GM12892 (cell line): ENCODE measurements around the gene SYVN1.
A peak's percentile ranks its signal among the peaks of the same experiment; 100 is the strongest.

Experiments
- DNase-seq: peaks from one replicate; pipeline ENCODE4 v3.0.0; 2011; ENCODE audit not compliant: insufficient read length
- FAIRE-seq: peaks from 2 replicates; lab custom pipeline; 2011; peaks lifted over from hg19 to GRCh38; lab: Jason Lieb, UNC
- POLR2A ChIP-seq: IDR thresholded peaks from 2 replicates; pipeline ENCODE4 v1.6.1; 2011; ENCODE audit warnings: low read depth, low read length, control low read depth
- POLR2AphosphoS5 ChIP-seq: IDR thresholded peaks from 2 replicates; pipeline ENCODE4 v1.6.1; 2011; ENCODE audit warnings: low read depth, low read length, control low read depth
- TAF1 ChIP-seq: IDR thresholded peaks from 2 replicates; pipeline ENCODE4 v1.6.1; 2011; ENCODE audit warnings: low read depth, mild to moderate bottlenecking, control low read depth, low read length, borderline replicate concordance

SYVN1 gene

DNA sequence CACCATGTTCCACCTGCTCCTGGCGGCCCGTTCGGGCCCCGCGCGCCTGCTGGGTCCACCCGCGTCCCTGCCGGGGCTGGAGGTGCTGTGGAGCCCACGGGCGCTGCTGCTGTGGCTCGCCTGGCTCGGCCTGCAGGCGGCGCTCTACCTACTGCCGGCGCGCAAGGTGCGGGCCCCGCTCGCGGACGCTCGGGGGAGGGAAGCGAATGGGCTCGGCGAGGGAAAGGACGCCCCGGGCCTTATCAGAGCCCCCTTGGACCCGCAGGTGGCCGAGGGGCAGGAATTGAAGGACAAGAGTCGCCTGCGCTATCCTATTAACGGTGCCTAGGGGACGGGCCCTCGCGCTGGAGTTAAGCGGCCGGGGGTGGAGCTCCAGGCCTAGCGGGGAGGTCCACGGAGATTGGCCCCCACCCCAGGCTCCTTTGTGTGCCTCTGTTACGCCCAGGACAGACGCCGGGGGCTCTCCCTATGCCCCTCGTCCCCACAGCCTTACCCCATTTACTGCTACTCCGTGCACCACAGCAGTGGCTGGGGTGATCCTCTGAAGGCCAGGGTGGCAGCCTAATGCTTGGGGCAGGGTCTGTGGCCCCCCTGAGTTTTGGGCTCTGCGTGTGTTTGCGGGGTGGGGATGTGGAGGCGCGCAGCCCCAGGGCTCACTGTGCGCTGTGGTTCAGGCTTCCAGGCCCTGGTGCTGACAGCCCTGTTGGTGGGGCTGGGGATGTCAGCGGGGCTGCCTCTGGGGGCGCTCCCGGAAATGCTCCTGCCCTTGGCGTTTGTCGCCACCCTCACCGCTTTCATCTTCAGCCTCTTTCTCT, 21.6 kb downstream of the SYVN1 start:
- TF ChIP-seq POLR2A (no peak; the same call in 1 of the 2 replicates), POLR2AphosphoS5 (peak; percentile 59; the same call in 1 of the 2 replicates), TAF1 (no peak)
- DNase-seq, result peak; percentile 75
- FAIRE-seq, result peak; percentile 98

DNA sequence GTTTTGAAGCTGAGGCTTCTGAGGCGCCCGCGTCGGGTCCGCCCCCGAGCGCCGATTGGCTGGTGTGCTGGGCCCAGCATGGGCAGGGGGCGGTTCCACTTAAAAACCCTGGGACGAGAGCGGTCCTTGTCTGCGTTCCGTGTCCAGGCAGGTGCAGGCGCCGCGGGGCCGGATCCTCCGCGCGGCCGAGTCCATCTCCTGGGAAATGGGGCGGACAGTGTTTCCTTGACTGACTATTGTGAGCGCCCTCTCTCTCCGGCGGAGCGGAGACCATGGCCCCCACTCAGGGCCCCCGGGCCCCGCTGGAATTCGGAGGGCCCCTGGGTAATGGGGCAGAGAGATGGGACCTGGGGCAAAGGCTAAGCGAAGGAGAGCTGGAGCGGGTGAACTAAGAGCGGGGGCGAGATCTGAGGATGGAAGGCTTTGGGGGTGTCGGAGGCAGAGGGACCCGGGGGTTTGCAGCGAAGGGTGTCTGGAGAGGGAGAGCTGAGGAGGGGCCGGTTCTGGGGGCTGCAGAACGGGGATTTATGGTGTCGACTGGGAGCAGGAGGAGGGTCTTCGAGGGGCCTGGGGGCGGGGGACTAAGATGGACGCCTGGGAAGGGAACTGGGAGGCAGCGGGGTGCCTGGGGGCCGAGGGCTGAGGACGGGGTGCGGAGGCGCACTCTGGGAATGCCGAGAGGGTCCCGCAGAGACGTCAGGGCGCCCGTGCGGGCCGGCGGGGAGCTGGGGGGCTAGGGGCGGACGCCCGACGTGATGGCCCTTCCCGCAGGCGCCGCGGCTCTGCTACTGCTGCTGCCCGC, 22.4 kb downstream of the SYVN1 start, which contains the start of gene TM7SF2:
Gene TM7SF2 (plus strand): TSS at position 129 of the 802 bp plus-strand sequence. CDS start 144 bp downstream, at position 273.
- TF ChIP-seq POLR2AphosphoS5 (peak; percentile 87), POLR2A (peak; percentile 95), TAF1 (peak; percentile 10; the same call in 1 of the 2 replicates)
- DNase-seq (peak; percentile 97), FAIRE-seq (peak; percentile 100)

DNA sequence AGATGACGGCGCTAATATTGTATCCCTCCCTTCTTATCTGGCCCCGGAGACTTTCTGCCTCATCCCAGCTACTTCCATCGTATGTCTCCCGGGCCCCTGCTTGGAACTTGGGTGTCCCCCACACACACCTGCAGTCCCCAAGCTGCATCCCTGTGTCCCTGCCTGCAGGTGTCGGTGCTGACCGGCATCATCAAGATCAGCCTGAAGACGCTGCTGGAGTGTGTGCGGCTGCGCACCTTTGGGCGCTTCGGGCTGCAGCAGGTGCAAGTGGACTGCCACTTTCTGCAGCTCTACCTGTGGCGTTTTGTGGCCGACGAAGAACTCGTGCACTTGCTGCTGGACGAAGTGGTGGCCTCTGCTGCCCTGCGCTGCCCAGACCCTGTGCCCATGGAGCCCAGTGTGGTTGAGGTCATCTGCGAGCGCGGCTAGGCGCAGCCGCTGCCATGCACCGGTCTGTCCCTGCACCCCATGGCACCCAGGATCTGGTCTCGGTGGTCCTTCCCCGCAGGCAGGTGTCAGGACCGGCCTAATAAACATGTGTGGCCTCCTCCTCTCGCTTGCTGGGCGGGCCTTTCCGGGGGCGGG, 23.1 kb downstream of the SYVN1 start:
- FAIRE-seq (no peak), DNase-seq (no peak)
- no peak for TF ChIP-seq TAF1
- TF ChIP-seq POLR2AphosphoS5, result no peak
- TF ChIP-seq POLR2A, result no peak

DNA sequence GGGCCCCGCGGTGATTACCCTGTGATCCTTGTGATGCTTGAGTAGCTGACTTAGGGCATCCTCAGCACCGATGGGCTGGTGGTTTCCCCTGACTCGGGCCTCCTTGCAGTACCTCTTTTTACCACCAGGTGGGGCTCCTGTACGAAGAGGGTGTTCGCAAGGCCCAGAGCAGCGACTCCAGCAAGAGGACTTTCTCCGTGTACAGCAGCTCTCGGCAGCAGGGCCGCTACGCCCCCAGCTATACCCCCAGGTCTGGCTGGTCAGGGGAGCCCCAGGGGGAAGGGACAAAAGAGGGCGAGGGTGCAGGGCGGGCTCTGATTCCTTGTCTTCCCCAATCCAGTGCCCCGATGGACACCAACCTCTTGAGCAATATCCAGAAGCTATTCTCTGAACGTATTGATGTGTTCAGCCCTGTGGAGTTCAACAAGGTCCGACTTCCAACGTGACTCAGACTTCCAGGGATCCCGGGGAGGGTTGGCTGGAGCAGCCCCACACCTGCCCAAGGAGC, 23.9 kb downstream of the SYVN1 start:
- TF ChIP-seq TAF1 (no peak), POLR2A (no peak), POLR2AphosphoS5 (no peak)
- FAIRE-seq (peak; percentile 98), DNase-seq (peak; percentile 88)

DNA sequence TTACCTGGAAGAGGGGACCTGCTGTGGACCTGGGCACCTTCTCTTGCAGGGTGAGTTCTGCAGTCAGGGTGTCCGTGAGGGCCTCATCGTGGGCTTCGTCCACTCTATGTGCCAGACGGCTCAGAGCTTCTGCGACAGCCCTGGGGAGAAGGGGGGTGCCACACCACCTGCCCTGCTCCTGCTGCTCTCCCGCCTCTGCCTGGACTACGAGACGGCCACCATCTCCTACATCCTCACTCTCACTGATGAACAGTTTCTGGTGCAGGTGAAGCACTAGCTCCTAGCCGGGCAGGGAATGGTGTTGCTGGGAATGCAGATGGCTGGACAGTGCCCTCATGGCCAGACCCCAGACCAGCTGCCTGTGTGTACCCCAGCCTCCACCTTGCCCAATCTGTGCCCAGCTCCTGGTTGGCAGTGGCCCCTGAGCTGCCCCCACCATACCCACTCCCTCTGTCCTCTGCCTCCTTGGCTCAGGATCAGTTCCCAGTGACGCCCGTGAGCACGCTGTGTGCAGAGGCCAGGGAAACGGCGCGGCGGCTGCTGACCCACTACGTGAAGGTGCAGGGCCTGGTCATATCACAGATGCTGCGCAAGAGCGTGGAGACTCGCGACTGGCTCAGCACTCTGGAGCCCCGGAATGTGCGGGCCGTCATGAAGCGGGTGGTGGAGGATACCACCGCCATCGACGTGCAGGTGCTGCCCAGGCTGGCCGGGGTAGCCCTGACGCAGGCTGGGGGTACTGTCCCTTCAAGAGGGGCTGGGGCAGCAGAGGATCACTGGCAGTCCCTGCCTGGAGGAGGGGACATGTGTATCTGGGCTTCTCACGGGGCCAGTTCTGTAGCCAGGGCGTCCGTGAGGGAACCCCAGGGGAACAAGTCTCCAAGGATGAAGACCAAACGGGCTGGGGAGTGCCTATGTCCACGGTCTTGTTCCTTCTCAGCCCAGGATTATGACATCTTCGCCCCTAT, 24.8 kb downstream of the SYVN1 start:
- FAIRE-seq, result no peak
- no peak for DNase-seq
- TF ChIP-seq POLR2A (peak; percentile 10; the same call in 1 of the 2 replicates), POLR2AphosphoS5 (0 out of 2 replicates have a peak, but pooled peaks have one; percentile 10), TAF1 (no peak)

DNA sequence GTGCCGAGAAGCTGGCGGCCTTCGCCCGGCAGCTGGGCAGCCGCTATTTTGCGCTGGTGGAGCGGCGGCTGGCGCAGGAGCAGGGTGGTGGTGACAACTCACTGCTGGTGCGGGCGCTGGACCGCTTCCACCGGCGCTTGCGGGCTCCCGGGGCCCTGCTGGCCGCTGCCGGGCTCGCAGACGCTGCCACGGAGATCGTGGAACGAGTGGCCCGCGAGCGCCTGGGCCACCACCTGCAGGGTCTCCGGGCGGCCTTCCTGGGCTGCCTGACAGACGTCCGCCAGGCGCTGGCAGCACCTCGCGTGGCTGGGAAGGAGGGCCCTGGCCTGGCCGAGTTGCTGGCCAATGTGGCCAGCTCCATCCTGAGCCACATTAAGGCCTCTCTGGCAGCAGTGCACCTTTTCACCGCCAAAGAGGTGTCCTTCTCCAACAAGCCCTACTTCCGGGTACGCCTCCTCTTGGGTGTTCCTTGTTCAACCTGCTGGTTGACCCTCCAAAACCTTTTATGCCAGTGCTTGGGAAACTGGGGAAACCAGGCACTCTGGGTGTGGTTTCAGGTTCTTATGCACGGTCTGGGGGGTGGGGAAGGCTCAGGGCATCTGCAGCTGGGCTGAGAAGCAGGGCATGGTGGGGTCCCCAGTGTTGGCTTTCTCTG, 25.7 kb downstream of the SYVN1 start:
- no peak for DNase-seq
- no peak for FAIRE-seq
- TF ChIP-seq TAF1 (no peak), POLR2A (no peak), POLR2AphosphoS5 (no peak)

DNA sequence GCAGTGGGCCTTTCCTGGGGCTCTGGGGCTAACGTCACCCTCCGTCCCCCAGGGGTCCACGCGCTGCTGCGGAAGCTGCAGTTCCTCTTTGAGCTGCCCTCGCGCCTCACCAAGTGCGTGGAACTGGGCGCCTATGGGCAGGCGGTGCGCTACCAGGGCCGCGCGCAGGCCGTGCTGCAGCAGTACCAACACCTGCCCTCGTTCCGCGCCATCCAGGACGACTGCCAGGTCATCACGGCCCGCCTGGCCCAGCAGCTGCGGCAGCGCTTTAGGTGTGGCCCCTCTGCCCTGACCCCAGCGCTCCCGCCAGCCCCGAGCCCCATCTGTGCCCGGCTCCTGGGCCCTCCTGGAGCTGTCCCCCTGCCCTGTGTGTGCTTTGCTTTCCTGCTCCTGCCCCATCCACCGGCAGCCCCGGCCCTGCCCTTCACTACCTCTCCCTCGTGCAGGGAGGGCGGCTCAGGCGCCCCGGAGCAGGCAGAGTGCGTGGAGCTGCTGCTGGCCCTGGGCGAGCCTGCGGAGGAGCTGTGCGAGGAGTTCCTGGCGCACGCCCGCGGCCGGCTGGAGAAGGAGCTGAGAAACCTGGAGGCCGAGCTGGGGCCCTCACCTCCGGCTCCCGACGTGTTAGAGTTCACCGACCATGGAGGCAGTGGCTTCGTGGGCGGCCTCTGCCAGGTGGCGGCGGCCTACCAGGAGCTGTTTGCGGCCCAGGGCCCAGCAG, 26.4 kb downstream of the SYVN1 start:
- no peak for DNase-seq
- TF ChIP-seq POLR2A (no peak), POLR2AphosphoS5 (no peak), TAF1 (no peak)
- FAIRE-seq, result no peak

DNA sequence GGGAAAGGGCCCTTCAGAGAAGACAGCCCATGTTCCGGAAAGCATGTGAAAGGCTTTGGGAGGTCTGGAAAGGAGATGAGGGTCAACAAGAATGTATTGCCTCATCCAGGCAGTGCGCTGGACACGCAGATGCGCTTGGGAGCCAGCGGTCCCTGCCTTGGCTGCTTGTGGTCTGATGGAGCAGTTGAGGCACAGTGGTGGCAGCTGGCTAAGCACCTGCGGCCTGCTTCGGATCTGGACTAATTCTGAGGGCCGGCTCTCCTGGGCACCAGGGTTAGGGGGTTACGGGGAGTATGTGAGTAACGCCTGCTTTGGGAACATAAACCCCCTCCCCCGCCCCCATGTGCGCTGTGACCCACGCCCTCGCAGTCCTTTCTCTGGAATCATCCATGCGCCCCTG, 27.2 kb downstream of the SYVN1 start:
- FAIRE-seq (no peak), DNase-seq (no peak)
- TF ChIP-seq POLR2A (no peak), POLR2AphosphoS5 (no peak), TAF1 (no peak)

DNA sequence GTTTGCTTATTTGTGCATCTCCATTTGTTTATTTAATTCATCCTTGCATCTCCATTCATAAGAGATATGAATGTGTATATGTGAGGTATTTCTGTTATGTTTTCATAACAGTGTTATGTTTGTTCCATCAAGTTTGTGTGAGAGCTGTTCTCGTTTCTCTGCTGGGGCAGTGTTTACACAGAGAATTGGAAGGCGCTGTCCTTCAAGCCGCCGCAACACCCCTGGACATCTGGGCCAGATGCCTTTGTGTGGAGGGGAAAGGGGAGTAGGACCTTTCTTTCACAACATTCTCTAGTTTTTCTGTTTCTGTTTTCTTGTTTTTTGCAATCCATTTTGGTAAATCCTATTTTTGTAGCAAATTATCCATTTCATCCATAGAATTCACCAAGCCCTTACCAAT, 29.7 kb downstream of the SYVN1 start:
- TF ChIP-seq TAF1 (no peak), POLR2A (no peak), POLR2AphosphoS5 (no peak)
- no peak for FAIRE-seq
- DNase-seq, result no peak
